ENCODE measurements around the gene DCLK3. TPM values are rescaled to one million over a fixed set of nuclear protein-coding genes. Genes with fewer than 3 reads are reported as not detected.

The DCLK3 gene
- total and polyA plus RNA-seq, 2 of the 8 experiments (the other 6 are each of a cell fraction or from before 2014, with no cell fraction given) = 0.27 to 0.63 TPM

DNA sequence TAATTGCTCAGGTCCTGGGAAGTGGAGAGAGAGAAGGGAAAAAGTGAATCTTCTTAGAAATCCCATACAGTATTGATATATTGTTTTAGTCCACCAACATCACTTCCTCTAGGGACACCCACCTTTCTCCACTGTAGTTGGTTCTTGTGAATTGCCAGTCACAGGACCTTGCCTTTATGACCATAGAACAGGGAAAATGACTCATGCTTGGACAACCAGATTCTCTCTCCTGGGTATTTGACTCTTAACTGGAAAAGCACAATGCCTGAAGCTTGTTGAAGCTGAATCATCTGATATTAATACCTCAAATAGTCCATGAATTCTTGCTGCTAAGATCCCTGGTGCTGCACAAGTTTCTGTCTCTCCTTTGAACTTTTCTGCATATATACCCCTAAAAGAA is 32.5 kb upstream of the DCLK3 start (continued):
- TF ChIP-seq, protein P1, sequence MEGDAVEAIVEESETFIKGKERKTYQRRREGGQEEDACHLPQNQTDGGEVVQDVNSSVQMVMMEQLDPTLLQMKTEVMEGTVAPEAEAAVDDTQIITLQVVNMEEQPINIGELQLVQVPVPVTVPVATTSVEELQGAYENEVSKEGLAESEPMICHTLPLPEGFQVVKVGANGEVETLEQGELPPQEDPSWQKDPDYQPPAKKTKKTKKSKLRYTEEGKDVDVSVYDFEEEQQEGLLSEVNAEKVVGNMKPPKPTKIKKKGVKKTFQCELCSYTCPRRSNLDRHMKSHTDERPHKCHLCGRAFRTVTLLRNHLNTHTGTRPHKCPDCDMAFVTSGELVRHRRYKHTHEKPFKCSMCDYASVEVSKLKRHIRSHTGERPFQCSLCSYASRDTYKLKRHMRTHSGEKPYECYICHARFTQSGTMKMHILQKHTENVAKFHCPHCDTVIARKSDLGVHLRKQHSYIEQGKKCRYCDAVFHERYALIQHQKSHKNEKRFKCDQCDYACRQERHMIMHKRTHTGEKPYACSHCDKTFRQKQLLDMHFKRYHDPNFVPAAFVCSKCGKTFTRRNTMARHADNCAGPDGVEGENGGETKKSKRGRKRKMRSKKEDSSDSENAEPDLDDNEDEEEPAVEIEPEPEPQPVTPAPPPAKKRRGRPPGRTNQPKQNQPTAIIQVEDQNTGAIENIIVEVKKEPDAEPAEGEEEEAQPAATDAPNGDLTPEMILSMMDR (IDR thresholded peaks at IDR 0.05; ENCODE audit: control extremely low read depth in 1 of 3, insufficient read depth in 1 of 3, low read depth in 1 of 3, low read length in 3 of 3) = no peak
- no peak for TF ChIP-seq BCL11A (IDR thresholded peaks at IDR 0.05; ENCODE audit: low read depth in 2 of 2, low read length in 2 of 2)
- TF ChIP-seq CREB1 (IDR thresholded peaks at IDR 0.05) = no peak
- no peak for TF ChIP-seq CBX8 (IDR thresholded peaks at IDR 0.05; ENCODE audit: borderline replicate concordance, low read depth, low read length)
- TF ChIP-seq BACH1 (IDR thresholded peaks at IDR 0.05; ENCODE audit: low read length) = no peak
